SK-N-SH (cell line): ENCODE results near the gene TC2N. TPM values are rescaled to one million over a fixed set of nuclear protein-coding genes. Genes with fewer than 3 reads are reported as not detected.

ENCODE experiments used
- CTCF ChIA-PET: fragments of 300-600, 350-600 bp; formaldehyde crosslinking; extraction: SDS; loops from one replicate; lab custom pipeline; 2021; lab: Yijun Ruan, JAX
- POLR2A ChIA-PET: fragments of 350-600 bp; sonication (Branson Sonifier 250); formaldehyde crosslinking; extraction: SDS; loops from one replicate; lab custom pipeline; 2020; ENCODE audit warnings: antibody characterized with exemption, inconsistent platforms; lab: Yijun Ruan, JAX
- DNase-seq: peaks from one replicate; pipeline ENCODE4 v3.0.0; 2012
- H2AFZ ChIP-seq: fragments of 200-600 bp; sonication (generic); 2 replicates; pipeline ENCODE4 v1.8.1; 2016; ENCODE audit warnings: antibody characterized with exemption, mild to moderate bottlenecking, low read depth
- H3F3A ChIP-seq: fragments of 200-600 bp; sonication (generic); replicated peaks from 2 replicates; pipeline ENCODE3; 2016; ENCODE audit warnings: antibody characterized with exemption, mild to moderate bottlenecking; ENCODE audit not compliant: insufficient read depth
- H3K27ac ChIP-seq, 2 experiments: fragments of 200-500 bp in 1 of 2; fragments of 200-600 bp in 1 of 2; sonication (Bioruptor generic) in 1 of 2; sonication (generic), shearing (Covaris generic) in 1 of 2; 2 replicates each; pipeline versions ENCODE4 v1.5.1 to v1.6.1; 2014 to 2016; ENCODE audit warnings: low read depth in 2 of 2, inconsistent platforms in 1 of 2, low read length in 1 of 2, mild to moderate bottlenecking in 1 of 2, mixed read lengths in 1 of 2
- H3K27me3 ChIP-seq: fragments of 200-600 bp; sonication (generic), shearing (Covaris generic); 2 replicates; pipeline ENCODE4 v1.6.1; 2016; ENCODE audit warnings: mixed run types; ENCODE audit not compliant: insufficient read depth
- H3K36me3 ChIP-seq, 2 experiments: fragments of 200-500 bp in 1 of 2; fragments of 200-600 bp in 1 of 2; sonication (Bioruptor generic) in 1 of 2; sonication (generic) in 1 of 2; replicated peaks in 1 of 2; 2 replicates each; pipeline versions ENCODE3 to v1.5.1; 2014 to 2016; ENCODE audit warnings: low read length in 1 of 2, mild to moderate bottlenecking in 1 of 2; ENCODE audit not compliant: insufficient read depth in 2 of 2, control insufficient read depth in 1 of 2
- H3K4me1 ChIP-seq, 2 experiments: fragments of 200-500 bp in 1 of 2; fragments of 200-600 bp in 1 of 2; sonication (Bioruptor generic) in 1 of 2; sonication (generic), shearing (Covaris generic) in 1 of 2; 2 replicates each; pipeline versions ENCODE4 v1.5.1 to v1.6.1; 2014 to 2016; ENCODE audit warnings: low read depth in 1 of 2, low read length in 1 of 2, mixed run types in 1 of 2; ENCODE audit not compliant: insufficient read depth in 2 of 2, control insufficient read depth in 1 of 2
- H3K4me2 ChIP-seq: fragments of 200-600 bp; sonication (generic), shearing (Covaris generic); 2 replicates; pipeline ENCODE4 v1.6.1; 2017; ENCODE audit warnings: mixed run types
- H3K4me3 ChIP-seq, 2 experiments: fragments of 200-500 bp in 1 of 2; fragments of 200-600 bp in 1 of 2; sonication (Bioruptor generic) in 1 of 2; sonication (generic), shearing (Covaris generic) in 1 of 2; 2 replicates each; pipeline versions ENCODE4 v1.5.1 to v1.8.1; 2014 to 2016; ENCODE audit warnings: low read depth in 2 of 2, inconsistent platforms in 1 of 2, low read length in 1 of 2, mild to moderate bottlenecking in 1 of 2, mixed read lengths in 1 of 2, moderate library complexity in 1 of 2
- H3K79me2 ChIP-seq: fragments of 200-600 bp; sonication (generic); 2 replicates; pipeline ENCODE4 v1.8.1; 2017; ENCODE audit warnings: mild to moderate bottlenecking; ENCODE audit not compliant: insufficient read depth
- H3K9ac ChIP-seq: fragments of 200-600 bp; sonication (generic); 2 replicates; pipeline ENCODE4 v1.6.1; 2017; ENCODE audit warnings: mixed run types
- H3K9me2 ChIP-seq: fragments of 200-600 bp; sonication (generic); 2 replicates; pipeline ENCODE4 v1.6.1; 2017; ENCODE audit warnings: mixed run types
- H3K9me3 ChIP-seq: fragments of 200-600 bp; sonication (generic); 2 replicates; pipeline ENCODE4 v1.6.1; 2017; ENCODE audit warnings: mixed run types, mild to moderate bottlenecking, moderate library complexity
- H4K20me1 ChIP-seq: fragments of 200-600 bp; sonication (generic); 2 replicates; pipeline ENCODE4 v1.6.1; 2017; ENCODE audit warnings: mild to moderate bottlenecking, mixed run types; ENCODE audit not compliant: insufficient read depth
- CHD2 ChIP-seq: fragments of 150-350 bp; IDR thresholded peaks from 2 replicates; pipeline ENCODE4 v1.6.1; 2018; ENCODE audit warnings: low read length; ENCODE audit not compliant: partially characterized antibody
- ELF1 ChIP-seq: IDR thresholded peaks from 2 replicates; pipeline ENCODE4 v1.4.0; 2012
- FOXM1 ChIP-seq: IDR thresholded peaks from 2 replicates; pipeline ENCODE4 v1.4.0; 2012; ENCODE audit warnings: low read depth, mild to moderate bottlenecking
- JUND ChIP-seq: IDR thresholded peaks from 2 replicates; pipeline ENCODE4 v1.4.0; 2012
- RAD21 ChIP-seq: IDR thresholded peaks from 2 replicates; pipeline ENCODE4 v1.6.1; 2012; ENCODE audit warnings: mild to moderate bottlenecking, low read length
- RCOR1 ChIP-seq: fragments of 150-350 bp; IDR thresholded peaks from 2 replicates; pipeline ENCODE4 v1.6.1; 2017; ENCODE audit warnings: antibody characterized with exemption, low read length
- RFX5 ChIP-seq: IDR thresholded peaks from 2 replicates; pipeline ENCODE4 v1.6.1; 2012; ENCODE audit warnings: mild to moderate bottlenecking, improper control_type of control experiment, low read length
- RXRA ChIP-seq: IDR thresholded peaks from 2 replicates; pipeline ENCODE4 v1.4.0; 2012; ENCODE audit warnings: low read depth, mild to moderate bottlenecking, borderline replicate concordance
- SMC3 ChIP-seq: IDR thresholded peaks from 2 replicates; pipeline ENCODE4 v1.6.1; 2012; ENCODE audit warnings: low read depth, low read length, improper control_type of control experiment
- TEAD4 ChIP-seq: IDR thresholded peaks from 2 replicates; pipeline ENCODE4 v1.4.0; 2012; ENCODE audit warnings: mild to moderate bottlenecking, borderline replicate concordance; ENCODE audit not compliant: insufficient read depth
- WGBS: methylation state at CpG from one replicate; pipeline ENCODE4 v1.1.6; 2017; ENCODE audit warnings: low lambda C conversion rate; 5-methylcytosine and 5-hydroxymethylcytosine counted together
- polyA plus RNA-seq, 3 experiments: library from polyadenylated mRNA; depleted of rRNA; stranded (reverse); fragments of >200 nt; gene quantifications; 2 replicates each; pipeline ENCODE4 v1.2.3, GENCODE V29; 2012
- TF ChIP-seq, protein P1 (sequence below): IDR thresholded peaks from 2 replicates; pipeline ENCODE4 v1.4.0; 2012; ENCODE audit warnings: low read depth, borderline replicate concordance
- TF ChIP-seq, protein P2 (sequence below): IDR thresholded peaks from 2 replicates; pipeline ENCODE4 v1.4.0; 2012; ENCODE audit warnings: low read depth, borderline replicate concordance
- TF ChIP-seq, protein P3 (sequence below): fragments of 200-600 bp; sonication (generic); IDR thresholded peaks from 2 replicates; pipeline ENCODE4 v1.6.1; 2017; ENCODE audit warnings: antibody characterized with exemption, mild to moderate bottlenecking, moderate library complexity
- TF ChIP-seq, protein P4 (sequence below): IDR thresholded peaks from 2 replicates; pipeline ENCODE4 v1.4.0; 2012; ENCODE audit warnings: low read depth
- TF ChIP-seq, protein P5 (sequence below): IDR thresholded peaks from 2 replicates; pipeline ENCODE4 v1.6.1; 2012; ENCODE audit warnings: mild to moderate bottlenecking, low read depth, low read length, moderate library complexity

The TC2N gene
- polyA plus RNA-seq, 1 of the 3 experiments (the other 2 are of a cell fraction), result not detected

DNA sequence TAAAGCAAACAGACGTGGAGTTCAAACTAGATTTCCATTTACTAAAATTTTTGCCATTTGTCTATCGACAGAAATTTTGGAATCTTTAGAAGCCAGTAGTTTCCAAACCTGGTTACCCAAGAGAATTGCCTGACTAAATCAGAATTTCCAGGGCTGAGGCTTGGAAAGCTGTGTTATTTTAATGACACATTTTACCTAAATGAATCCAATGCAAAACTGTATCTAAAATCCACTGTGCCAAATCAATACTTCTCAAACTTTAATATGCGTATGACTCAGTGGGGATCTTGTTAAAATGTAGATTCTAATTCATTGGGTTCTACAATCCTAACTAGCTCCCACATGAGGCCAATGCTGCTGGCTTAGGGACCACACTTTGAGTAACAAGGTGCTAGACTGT is 35.0 kb upstream of the TC2N start:
- H3K4me3 ChIP-seq, result no peak overlapping the region
- H3K4me1 ChIP-seq, result no peaks in the 10 kb centered on the region
- no peak overlapping the region for H3K27ac ChIP-seq
- ChIA-PET CTCF (interaction anchor here (1.0 kb wide), 1 partner anchor 9 kb away, joined by 3 read pairs; no protein-coding TSS in a partner anchor), POLR2A (no interaction called here)
- no peak overlapping the region for H2AFZ ChIP-seq
- H3K9me2 ChIP-seq, result no peaks in the 10 kb centered on the region
- WGBS, result 60% methylated on average over 3 of the region's 3 CpGs
- H3K79me2 ChIP-seq, result peaks cover 8% of the 10 kb centered on the region; the same call in 1 of the 2 replicates
- no peaks in the 10 kb centered on the region for H3F3A ChIP-seq
- H4K20me1 ChIP-seq, result 0 out of 2 replicates have a peak, but pooled peaks cover 4% of the 10 kb centered on the region
- no peak overlapping the region for H3K9ac ChIP-seq
- H3K9me3 ChIP-seq, result no peaks in the 10 kb centered on the region
- DNase-seq, result no peak
- H3K4me2 ChIP-seq, result no peak overlapping the region
- no peaks in the 10 kb centered on the region for H3K27me3 ChIP-seq
- TF ChIP-seq TEAD4 (no peak), JUND (no peak), FOXM1 (no peak), RCOR1 (no peak), RXRA (no peak), RAD21 (no peak), RFX5 (no peak)
- TF ChIP-seq, protein P1, sequence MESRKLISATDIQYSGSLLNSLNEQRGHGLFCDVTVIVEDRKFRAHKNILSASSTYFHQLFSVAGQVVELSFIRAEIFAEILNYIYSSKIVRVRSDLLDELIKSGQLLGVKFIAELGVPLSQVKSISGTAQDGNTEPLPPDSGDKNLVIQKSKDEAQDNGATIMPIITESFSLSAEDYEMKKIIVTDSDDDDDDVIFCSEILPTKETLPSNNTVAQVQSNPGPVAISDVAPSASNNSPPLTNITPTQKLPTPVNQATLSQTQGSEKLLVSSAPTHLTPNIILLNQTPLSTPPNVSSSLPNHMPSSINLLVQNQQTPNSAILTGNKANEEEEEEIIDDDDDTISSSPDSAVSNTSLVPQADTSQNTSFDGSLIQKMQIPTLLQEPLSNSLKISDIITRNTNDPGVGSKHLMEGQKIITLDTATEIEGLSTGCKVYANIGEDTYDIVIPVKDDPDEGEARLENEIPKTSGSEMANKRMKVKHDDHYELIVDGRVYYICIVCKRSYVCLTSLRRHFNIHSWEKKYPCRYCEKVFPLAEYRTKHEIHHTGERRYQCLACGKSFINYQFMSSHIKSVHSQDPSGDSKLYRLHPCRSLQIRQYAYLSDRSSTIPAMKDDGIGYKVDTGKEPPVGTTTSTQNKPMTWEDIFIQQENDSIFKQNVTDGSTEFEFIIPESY, result no peak
- TF ChIP-seq, protein P2, sequence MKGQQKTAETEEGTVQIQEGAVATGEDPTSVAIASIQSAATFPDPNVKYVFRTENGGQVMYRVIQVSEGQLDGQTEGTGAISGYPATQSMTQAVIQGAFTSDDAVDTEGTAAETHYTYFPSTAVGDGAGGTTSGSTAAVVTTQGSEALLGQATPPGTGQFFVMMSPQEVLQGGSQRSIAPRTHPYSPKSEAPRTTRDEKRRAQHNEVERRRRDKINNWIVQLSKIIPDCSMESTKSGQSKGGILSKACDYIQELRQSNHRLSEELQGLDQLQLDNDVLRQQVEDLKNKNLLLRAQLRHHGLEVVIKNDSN, result no peak
- TF ChIP-seq, protein P3, sequence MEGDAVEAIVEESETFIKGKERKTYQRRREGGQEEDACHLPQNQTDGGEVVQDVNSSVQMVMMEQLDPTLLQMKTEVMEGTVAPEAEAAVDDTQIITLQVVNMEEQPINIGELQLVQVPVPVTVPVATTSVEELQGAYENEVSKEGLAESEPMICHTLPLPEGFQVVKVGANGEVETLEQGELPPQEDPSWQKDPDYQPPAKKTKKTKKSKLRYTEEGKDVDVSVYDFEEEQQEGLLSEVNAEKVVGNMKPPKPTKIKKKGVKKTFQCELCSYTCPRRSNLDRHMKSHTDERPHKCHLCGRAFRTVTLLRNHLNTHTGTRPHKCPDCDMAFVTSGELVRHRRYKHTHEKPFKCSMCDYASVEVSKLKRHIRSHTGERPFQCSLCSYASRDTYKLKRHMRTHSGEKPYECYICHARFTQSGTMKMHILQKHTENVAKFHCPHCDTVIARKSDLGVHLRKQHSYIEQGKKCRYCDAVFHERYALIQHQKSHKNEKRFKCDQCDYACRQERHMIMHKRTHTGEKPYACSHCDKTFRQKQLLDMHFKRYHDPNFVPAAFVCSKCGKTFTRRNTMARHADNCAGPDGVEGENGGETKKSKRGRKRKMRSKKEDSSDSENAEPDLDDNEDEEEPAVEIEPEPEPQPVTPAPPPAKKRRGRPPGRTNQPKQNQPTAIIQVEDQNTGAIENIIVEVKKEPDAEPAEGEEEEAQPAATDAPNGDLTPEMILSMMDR, result no peak
- TF ChIP-seq, protein P4, sequence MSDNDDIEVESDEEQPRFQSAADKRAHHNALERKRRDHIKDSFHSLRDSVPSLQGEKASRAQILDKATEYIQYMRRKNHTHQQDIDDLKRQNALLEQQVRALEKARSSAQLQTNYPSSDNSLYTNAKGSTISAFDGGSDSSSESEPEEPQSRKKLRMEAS, result no peak
- peaks cover 3% of the 10 kb centered on the region in 2 experiments for H3K36me3 ChIP-seq

DNA sequence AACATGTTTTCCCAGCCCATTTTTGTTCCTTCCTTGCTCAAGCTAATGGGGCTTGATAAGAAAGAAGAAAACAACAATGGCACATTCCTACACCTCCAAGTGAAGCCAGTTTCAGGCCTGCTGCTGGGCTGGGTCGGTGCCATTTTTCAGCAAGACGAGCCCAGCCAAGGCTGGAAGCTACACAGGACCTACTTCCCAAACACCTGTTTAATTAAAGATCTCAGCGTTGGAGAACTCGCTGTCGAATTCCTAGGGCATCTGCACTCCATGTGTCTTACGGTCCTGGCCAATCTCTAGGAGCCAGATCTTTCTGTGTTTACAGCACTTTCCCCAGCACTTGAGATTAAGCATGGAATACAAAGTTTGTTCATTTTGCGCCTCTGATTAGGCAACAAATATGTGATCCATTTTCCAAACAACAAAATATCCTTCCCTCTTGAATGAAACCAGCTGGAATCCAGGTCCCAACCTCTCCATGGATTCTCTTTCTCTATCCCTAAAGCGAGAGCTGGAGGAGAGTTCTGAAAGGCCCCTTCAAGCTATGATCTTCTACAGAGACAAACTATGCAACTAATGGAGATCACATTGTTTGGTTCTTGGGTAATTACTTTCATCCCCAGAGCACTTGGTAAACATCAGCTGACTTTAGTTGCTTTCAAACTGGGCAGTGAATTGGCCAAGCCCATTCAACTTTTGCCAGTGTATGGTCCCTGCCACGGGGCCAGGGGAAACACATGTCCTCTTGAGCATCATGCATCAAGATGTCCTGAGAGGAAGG is 34.3 kb upstream of the TC2N start:
- H3K9me2 ChIP-seq, result no peaks in the 10 kb centered on the region
- TF ChIP-seq, protein P1, result no peak
- no peak for TF ChIP-seq CHD2
- no peak for TF ChIP-seq SMC3
- TF ChIP-seq RXRA, result no peak
- TF ChIP-seq ELF1, result no peak
- TF ChIP-seq, protein P5, sequence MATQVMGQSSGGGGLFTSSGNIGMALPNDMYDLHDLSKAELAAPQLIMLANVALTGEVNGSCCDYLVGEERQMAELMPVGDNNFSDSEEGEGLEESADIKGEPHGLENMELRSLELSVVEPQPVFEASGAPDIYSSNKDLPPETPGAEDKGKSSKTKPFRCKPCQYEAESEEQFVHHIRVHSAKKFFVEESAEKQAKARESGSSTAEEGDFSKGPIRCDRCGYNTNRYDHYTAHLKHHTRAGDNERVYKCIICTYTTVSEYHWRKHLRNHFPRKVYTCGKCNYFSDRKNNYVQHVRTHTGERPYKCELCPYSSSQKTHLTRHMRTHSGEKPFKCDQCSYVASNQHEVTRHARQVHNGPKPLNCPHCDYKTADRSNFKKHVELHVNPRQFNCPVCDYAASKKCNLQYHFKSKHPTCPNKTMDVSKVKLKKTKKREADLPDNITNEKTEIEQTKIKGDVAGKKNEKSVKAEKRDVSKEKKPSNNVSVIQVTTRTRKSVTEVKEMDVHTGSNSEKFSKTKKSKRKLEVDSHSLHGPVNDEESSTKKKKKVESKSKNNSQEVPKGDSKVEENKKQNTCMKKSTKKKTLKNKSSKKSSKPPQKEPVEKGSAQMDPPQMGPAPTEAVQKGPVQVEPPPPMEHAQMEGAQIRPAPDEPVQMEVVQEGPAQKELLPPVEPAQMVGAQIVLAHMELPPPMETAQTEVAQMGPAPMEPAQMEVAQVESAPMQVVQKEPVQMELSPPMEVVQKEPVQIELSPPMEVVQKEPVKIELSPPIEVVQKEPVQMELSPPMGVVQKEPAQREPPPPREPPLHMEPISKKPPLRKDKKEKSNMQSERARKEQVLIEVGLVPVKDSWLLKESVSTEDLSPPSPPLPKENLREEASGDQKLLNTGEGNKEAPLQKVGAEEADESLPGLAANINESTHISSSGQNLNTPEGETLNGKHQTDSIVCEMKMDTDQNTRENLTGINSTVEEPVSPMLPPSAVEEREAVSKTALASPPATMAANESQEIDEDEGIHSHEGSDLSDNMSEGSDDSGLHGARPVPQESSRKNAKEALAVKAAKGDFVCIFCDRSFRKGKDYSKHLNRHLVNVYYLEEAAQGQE, result no peak

More for the DNA sequence above, 34.3 kb upstream of the TC2N start:
- Histone ChIP-seq H2AFZ (no peak overlapping the region), H3K4me1 (no peaks in the 10 kb centered on the region), H4K20me1 (0 out of 2 replicates have a peak, but pooled peaks cover 4% of the 10 kb centered on the region), H3K9ac (no peak overlapping the region), H3K27me3 (no peaks in the 10 kb centered on the region), H3K36me3 (peaks cover 0 to 3% of the 10 kb centered on the region in 2 experiments), H3K4me2 (no peak overlapping the region), H3F3A (no peaks in the 10 kb centered on the region), H3K9me3 (no peaks in the 10 kb centered on the region), H3K4me3 (no peak overlapping the region), H3K79me2 (peaks cover 8% of the 10 kb centered on the region; the same call in 1 of the 2 replicates), H3K27ac (no peak overlapping the region)
- ChIA-PET POLR2A (no interaction called here), CTCF (interaction anchor here (0.6 to 1.1 kb wide), 3 partner anchors 8 to 26 kb away, joined by 3 to 4 read pairs (median 4); no protein-coding TSS in a partner anchor)
- no peak for DNase-seq
- 60% methylated on average over 8 of the region's 9 CpGs for WGBS
